Hepatocyte (in vitro differentiated cells): ENCODE measurements around the gene SLC25A20. TPM values are rescaled to one million over a fixed set of nuclear protein-coding genes. Genes with fewer than 3 reads are reported as not detected.

ENCODE experiments used
- DNase-seq: peaks from one replicate; pipeline ENCODE4 v3.0.0-alpha.2; 2016; ENCODE audit warnings: low spot score
- H2AFZ ChIP-seq: fragments of 200-600 bp; sonication (generic); 2 replicates; pipeline ENCODE4 v1.6.0; 2016; ENCODE audit warnings: antibody characterized with exemption, mild to moderate bottlenecking
- H3K27ac ChIP-seq: fragments of 200-600 bp; sonication (generic); 2 replicates; pipeline ENCODE4 v1.5.1; 2016; ENCODE audit warnings: mild to moderate bottlenecking
- H3K27me3 ChIP-seq: fragments of 200-600 bp; sonication (generic); 2 replicates; pipeline ENCODE4 v1.6.1; 2016
- H3K36me3 ChIP-seq: fragments of 200-600 bp; sonication (generic); replicated peaks from 2 replicates; pipeline ENCODE4 v1.5.1; 2016; ENCODE audit warnings: low read depth; ENCODE audit not compliant: insufficient read depth
- H3K4me1 ChIP-seq: fragments of 200-600 bp; sonication (generic); 2 replicates; pipeline ENCODE4 v1.5.1; 2016; ENCODE audit warnings: mild to moderate bottlenecking, moderate library complexity; ENCODE audit not compliant: insufficient read depth
- H3K4me2 ChIP-seq: fragments of 200-600 bp; sonication (generic); 2 replicates; pipeline ENCODE4 v1.6.0; 2016
- H3K4me3 ChIP-seq: fragments of 200-600 bp; sonication (generic); 2 replicates; pipeline ENCODE4 v1.5.1; 2016; ENCODE audit warnings: mild to moderate bottlenecking
- H3K79me2 ChIP-seq: fragments of 200-600 bp; sonication (generic); 2 replicates; pipeline ENCODE4 v1.6.0; 2017; ENCODE audit warnings: mild to moderate bottlenecking
- H3K9me2 ChIP-seq: fragments of 200-600 bp; sonication (generic); replicated peaks from 2 replicates; pipeline ENCODE4 v1.6.0; 2017; ENCODE audit warnings: mild to moderate bottlenecking; ENCODE audit not compliant: insufficient read depth
- H3K9me3 ChIP-seq: fragments of 200-600 bp; sonication (generic); 2 replicates; pipeline ENCODE4 v1.5.1; 2016; ENCODE audit warnings: low read depth, mild to moderate bottlenecking
- H4K20me1 ChIP-seq: fragments of 200-600 bp; sonication (generic); 2 replicates; pipeline ENCODE4 v1.6.0; 2016; ENCODE audit warnings: mild to moderate bottlenecking; ENCODE audit not compliant: insufficient read depth, poor library complexity, severe bottlenecking
- CTCF ChIP-seq: fragments of 200-600 bp; sonication (generic); IDR thresholded peaks from 2 replicates; pipeline ENCODE4 v1.5.1; 2016; ENCODE audit warnings: antibody characterized with exemption, mild to moderate bottlenecking; ENCODE audit not compliant: poor library complexity
- EZH2 ChIP-seq: fragments of 200-600 bp; sonication (generic); IDR thresholded peaks from 2 replicates; pipeline ENCODE4 v1.6.1; 2016; ENCODE audit warnings: antibody characterized with exemption, mild to moderate bottlenecking, borderline replicate concordance
- EZH2phosphoT487 ChIP-seq: fragments of 200-600 bp; sonication (generic); IDR thresholded peaks from one replicate; pipeline ENCODE4 v1.6.1; 2018; ENCODE audit warnings: antibody characterized with exemption, mild to moderate bottlenecking, low read depth, moderate library complexity; ENCODE audit not compliant: unreplicated experiment, severe bottlenecking
- WGBS: methylation state at CpG from one replicate; pipeline ENCODE4 v1.1.6; 2016; ENCODE audit warnings: low lambda C conversion rate; ENCODE audit errors: missing lambda C conversion rate; 5-methylcytosine and 5-hydroxymethylcytosine counted together
- polyA plus RNA-seq: library from polyadenylated mRNA; unstranded; fragments of >200 nt; fragmentation: Nextera tagmentation; extraction: Ambion mirVana; gene quantifications from 2 replicates; pipeline ENCODE4 v1.2.1, GENCODE V29; 2016
- total RNA-seq: library from RNA; depleted of rRNA; stranded (reverse); fragments of >200 nt; gene quantifications from 2 replicates; pipeline ENCODE4 v1.2.3, GENCODE V29; 2014

Gene SLC25A20
- total and polyA plus RNA-seq, 2 experiments from 2014 or later = 46.0 to 59.1 TPM

GRCh38 chr3:48837163-48837562, 61.5 kb downstream of the SLC25A20 start:
- H3K4me2 ChIP-seq = no peak overlapping the region
- H3K36me3 ChIP-seq = no peaks in the 10 kb centered on the region
- no peaks in the 10 kb centered on the region for H3K9me3 ChIP-seq
- DNase-seq = no peak
- TF ChIP-seq EZH2phosphoT487 (no peak), EZH2 (no peak), CTCF (no peak)
- H4K20me1 ChIP-seq = peaks cover 3% of the 10 kb centered on the region
- H3K79me2 ChIP-seq = peaks cover 53% of the 10 kb centered on the region
- H3K27me3 ChIP-seq = no peaks in the 10 kb centered on the region
- H2AFZ ChIP-seq = no peak overlapping the region
- no peaks in the 10 kb centered on the region for H3K9me2 ChIP-seq
- H3K4me3 ChIP-seq = no peak overlapping the region
- no peaks in the 10 kb centered on the region for H3K4me1 ChIP-seq
- WGBS = 96% methylated on average over 2 of the region's 2 CpGs
- H3K27ac ChIP-seq = no peak overlapping the region

- TF ChIP-seq EZH2phosphoT487 = no peak
- TF ChIP-seq EZH2 = no peak
- no peak for TF ChIP-seq CTCF
- H4K20me1 ChIP-seq = peaks cover 6% of the 10 kb centered on the region
- 94% methylated on average over 11 of the region's 11 CpGs for WGBS
Measured at GRCh38 chr3:48835650-48836366, 62.9 kb downstream of the SLC25A20 start.

GRCh38 chr3:48832684-48833083, 66.0 kb downstream of the SLC25A20 start:
- TF ChIP-seq EZH2phosphoT487 (no peak), EZH2 (no peak), CTCF (no peak)
- no peaks in the 10 kb centered on the region for H3K36me3 ChIP-seq
- no peaks in the 10 kb centered on the region for H3K27me3 ChIP-seq
- DNase-seq = no peak
- no peak overlapping the region for H2AFZ ChIP-seq
- peaks cover 6% of the 10 kb centered on the region for H4K20me1 ChIP-seq
- no peaks in the 10 kb centered on the region for H3K9me2 ChIP-seq
- no peaks in the 10 kb centered on the region for H3K9me3 ChIP-seq
- H3K4me3 ChIP-seq = no peak overlapping the region
- H3K4me2 ChIP-seq = no peak overlapping the region
- no peaks in the 10 kb centered on the region for H3K4me1 ChIP-seq
- H3K79me2 ChIP-seq = peaks cover 66% of the 10 kb centered on the region
- no peak overlapping the region for H3K27ac ChIP-seq

More at GRCh38 chr3:48835650-48836366, 62.9 kb downstream of the SLC25A20 start:
- H3K27ac ChIP-seq = no peak overlapping the region
- no peaks in the 10 kb centered on the region for H3K4me1 ChIP-seq
- H3K9me2 ChIP-seq = no peaks in the 10 kb centered on the region
- peaks cover 57% of the 10 kb centered on the region for H3K79me2 ChIP-seq
- H3K36me3 ChIP-seq = no peaks in the 10 kb centered on the region
- H2AFZ ChIP-seq = no peak overlapping the region
- no peak overlapping the region for H3K4me2 ChIP-seq
- H3K27me3 ChIP-seq = no peaks in the 10 kb centered on the region
- H3K9me3 ChIP-seq = no peaks in the 10 kb centered on the region
- DNase-seq = no peak
- H3K4me3 ChIP-seq = no peak overlapping the region
